Caco-2 (cell line): Measurements from ENCODE around the gene RFX1. TPM values are rescaled to one million over a fixed set of nuclear protein-coding genes. Genes with fewer than 3 reads are reported as not detected.

Experiments used
- BruUV-seq: library from RNA; stranded (reverse); fragments of 400-500 nt; replicated peaks from 2 replicates; lab custom pipeline; 2021; lab: Mats Ljungman, UMichigan
- CTCF ChIA-PET: fragments of 300-600 bp; sonication (Branson Sonifier 250); formaldehyde crosslinking; loops from one replicate; lab custom pipeline; 2022; ENCODE audit warnings: antibody characterized with exemption; lab: Charles Lee
- POLR2A ChIA-PET: fragments of 300-600 bp; sonication (Branson Sonifier 250); formaldehyde crosslinking; loops from one replicate; lab custom pipeline; 2022; ENCODE audit warnings: antibody characterized with exemption; lab: Charles Lee
- DNase-seq, 2 experiments: peaks; one replicate each; pipeline versions ENCODE4 v3.0.0 to v3.0.0-alpha.2; 2020 to 2022
- H3K27me3 ChIP-seq: replicated peaks from 2 replicates; pipeline ENCODE4 v1.6.0; 2011; ENCODE audit warnings: low read length; ENCODE audit not compliant: control insufficient read depth, insufficient read depth
- H3K36me3 ChIP-seq: 2 replicates; pipeline ENCODE4 v1.5.1; 2011; ENCODE audit warnings: low read length; ENCODE audit not compliant: control insufficient read depth, insufficient read depth
- H3K4me1 ChIP-seq: fragments of 250-450 bp; sonication (Bioruptor Pico); 2 replicates; pipeline ENCODE4 v1.5.1; 2020; ENCODE audit warnings: mild to moderate bottlenecking
- H3K4me3 ChIP-seq: 2 replicates; pipeline ENCODE4 v1.5.1; 2011; ENCODE audit warnings: low read depth, mild to moderate bottlenecking, control low read depth, low read length
- H3K9me3 ChIP-seq: fragments of 250-450 bp; sonication (Bioruptor Pico); 2 replicates; pipeline ENCODE4 v1.5.1; 2020; ENCODE audit warnings: mild to moderate bottlenecking, moderate library complexity
- H3K27ac Mint-ChIP-seq: one replicate; pipeline ENCODE4 v1.8.0; 2022; ENCODE audit warnings: mixed read lengths; ENCODE audit not compliant: unreplicated experiment
- H3K27me3 Mint-ChIP-seq: one replicate; pipeline ENCODE4 v1.8.0; 2022; ENCODE audit warnings: mixed read lengths; ENCODE audit not compliant: insufficient read depth, unreplicated experiment
- H3K36me3 Mint-ChIP-seq: one replicate; pipeline ENCODE4 v1.8.0; 2022; ENCODE audit warnings: mild to moderate bottlenecking, mixed read lengths; ENCODE audit not compliant: insufficient read depth, unreplicated experiment
- H3K4me1 Mint-ChIP-seq: one replicate; pipeline ENCODE4 v1.8.0; 2022; ENCODE audit warnings: low read depth, mixed read lengths; ENCODE audit not compliant: unreplicated experiment
- H3K4me3 Mint-ChIP-seq: one replicate; pipeline ENCODE4 v1.8.0; 2022; ENCODE audit warnings: mild to moderate bottlenecking, moderate library complexity, mixed read lengths; ENCODE audit not compliant: unreplicated experiment
- H3K9me3 Mint-ChIP-seq: one replicate; pipeline ENCODE4 v1.8.0; 2022; ENCODE audit warnings: mixed read lengths; ENCODE audit not compliant: unreplicated experiment
- CTCF ChIP-seq, 2 experiments: fragments of 200-600 bp in 1 of 2; IDR thresholded peaks; 1 replicate in 1 of 2; 2 replicates in 1 of 2; pipeline versions ENCODE4 v1.5.1 to v1.8.0; 2011 to 2022; ENCODE audit warnings: antibody characterized with exemption in 1 of 2, control low read depth in 1 of 2, inconsistent platforms in 1 of 2, low read depth in 1 of 2, low read length in 1 of 2, mild to moderate bottlenecking in 1 of 2, moderate library complexity in 1 of 2; ENCODE audit not compliant: insufficient read depth in 1 of 2, severe bottlenecking in 1 of 2, unreplicated experiment in 1 of 2
- intact Hi-C: fragments of 100-400 bp; cut with micrococcal nuclease; formaldehyde crosslinking; loops from one replicate; pipeline ENCODE4 v1.10.0; 2022; ENCODE audit not compliant: unreplicated experiment
- total RNA-seq: library from RNA; stranded (reverse); gene quantifications from 2 replicates; pipeline ENCODE4 v1.2.3, GENCODE V29; 2022

The RFX1 gene
- total RNA-seq, 1 experiment from 2014 or later = 11.5 TPM

GRCh38 chr19:13932149-13932637 lies 73.9 kb downstream of the RFX1 start:
- no peak overlapping the region for H3K4me3 ChIP-seq
- ChIA-PET CTCF (interaction anchor here (0.5 kb wide), 1 partner anchor 28 kb away, joined by 3 read pairs; no protein-coding TSS in a partner anchor), POLR2A (no interaction called here)
- no peak overlapping the region for H3K27ac Mint-ChIP-seq
- H3K36me3 Mint-ChIP-seq = peaks cover 5% of the 10 kb centered on the region
- no peaks in the 10 kb centered on the region for H3K4me1 ChIP-seq
- H3K27me3 ChIP-seq = no peaks in the 10 kb centered on the region
- no peaks in the 10 kb centered on the region for H3K4me1 Mint-ChIP-seq
- no peaks in the 10 kb centered on the region for H3K36me3 ChIP-seq
- no peak for TF ChIP-seq CTCF (IDR thresholded peaks at IDR 0.05; ENCODE audit: insufficient read depth in 1 of 2, low read depth in 1 of 2, low read length in 1 of 2, severe bottlenecking in 1 of 2, unreplicated experiment in 1 of 2)
- no peak for DNase-seq
- H3K9me3 ChIP-seq = no peaks in the 10 kb centered on the region
- intact Hi-C loops = no loop called here
- no peaks in the 10 kb centered on the region for H3K27me3 Mint-ChIP-seq
- no peak overlapping the region for H3K4me3 Mint-ChIP-seq
- BruUV-seq = no TSS peak
- no peaks in the 10 kb centered on the region for H3K9me3 Mint-ChIP-seq

GRCh38 chr19:13931391-13932148 lies 74.5 kb downstream of the RFX1 start:
- CTCF ChIA-PET = interaction anchor here (0.5 to 0.7 kb wide), 2 partner anchors 9 to 28 kb away, joined by 3 read pairs; no protein-coding TSS in a partner anchor

GRCh38 chr19:13930402-13930801 lies 75.7 kb downstream of the RFX1 start:
- TSS peak; percentile 34 for BruUV-seq
- Histone ChIP-seq H3K9me3 (no peaks in the 10 kb centered on the region), H3K27me3 (no peaks in the 10 kb centered on the region), H3K4me1 (no peaks in the 10 kb centered on the region), H3K36me3 (no peaks in the 10 kb centered on the region), H3K4me3 (no peak overlapping the region)
- Mint-ChIP-seq H3K9me3 (no peaks in the 10 kb centered on the region), H3K4me1 (no peaks in the 10 kb centered on the region), H3K36me3 (peaks cover 22% of the 10 kb centered on the region), H3K4me3 (no peak overlapping the region), H3K27me3 (no peaks in the 10 kb centered on the region), H3K27ac (no peak overlapping the region)
- no peak for TF ChIP-seq CTCF (IDR thresholded peaks at IDR 0.05; ENCODE audit: insufficient read depth in 1 of 2, low read depth in 1 of 2, low read length in 1 of 2, severe bottlenecking in 1 of 2, unreplicated experiment in 1 of 2)
- ChIA-PET CTCF (no interaction called here), POLR2A (no interaction called here)
- intact Hi-C loops = no loop called here
- no peak for DNase-seq

More at GRCh38 chr19:13931391-13932148, 74.5 kb downstream of the RFX1 start:
- Mint-ChIP-seq H3K36me3 (peaks cover 11% of the 10 kb centered on the region), H3K9me3 (no peaks in the 10 kb centered on the region), H3K27me3 (no peaks in the 10 kb centered on the region), H3K4me3 (no peak overlapping the region), H3K4me1 (no peaks in the 10 kb centered on the region), H3K27ac (no peak overlapping the region)
- no peaks in the 10 kb centered on the region for H3K4me1 ChIP-seq
- H3K9me3 ChIP-seq = no peaks in the 10 kb centered on the region
- H3K36me3 ChIP-seq = no peaks in the 10 kb centered on the region
- no peaks in the 10 kb centered on the region for H3K27me3 ChIP-seq
- TF ChIP-seq CTCF (IDR thresholded peaks at IDR 0.05; ENCODE audit: insufficient read depth in 1 of 2, low read depth in 1 of 2, low read length in 1 of 2, severe bottlenecking in 1 of 2, unreplicated experiment in 1 of 2) = no peak
- no TSS peak for BruUV-seq
- H3K4me3 ChIP-seq = no peak overlapping the region
- no peak for DNase-seq
- POLR2A ChIA-PET = no interaction called here
- intact Hi-C loops = no loop called here
